WI38 (cell line): Measurements from ENCODE around the gene RMND5B.
"Not testable (repeated sequence)": the region's sequence is repeated elsewhere in the genome, so short reads cannot be mapped to it uniquely, and the experiment has no call there.

Experiments used
- H3K4me3 ChIP-seq: 2 replicates; pipeline ENCODE4 v1.5.1; 2011; ENCODE audit warnings: low read depth, mild to moderate bottlenecking, control low read depth, low read length
- TF ChIP-seq, protein P1 (sequence below): IDR thresholded peaks from 2 replicates; pipeline ENCODE4 v1.5.1; 2012; ENCODE audit warnings: low read depth, mild to moderate bottlenecking, control low read depth, low read length

RMND5B gene

GRCh38 chr5:178130576-178131445 is at the start of gene RMND5B:
Gene RMND5B (plus strand): TSS chr5:178131014. CDS start chr5:178138120, 7,106 bp downstream.
- peak within 1 kb of the TSS; percentile 93 for H3K4me3 ChIP-seq
- TF ChIP-seq, protein P1, sequence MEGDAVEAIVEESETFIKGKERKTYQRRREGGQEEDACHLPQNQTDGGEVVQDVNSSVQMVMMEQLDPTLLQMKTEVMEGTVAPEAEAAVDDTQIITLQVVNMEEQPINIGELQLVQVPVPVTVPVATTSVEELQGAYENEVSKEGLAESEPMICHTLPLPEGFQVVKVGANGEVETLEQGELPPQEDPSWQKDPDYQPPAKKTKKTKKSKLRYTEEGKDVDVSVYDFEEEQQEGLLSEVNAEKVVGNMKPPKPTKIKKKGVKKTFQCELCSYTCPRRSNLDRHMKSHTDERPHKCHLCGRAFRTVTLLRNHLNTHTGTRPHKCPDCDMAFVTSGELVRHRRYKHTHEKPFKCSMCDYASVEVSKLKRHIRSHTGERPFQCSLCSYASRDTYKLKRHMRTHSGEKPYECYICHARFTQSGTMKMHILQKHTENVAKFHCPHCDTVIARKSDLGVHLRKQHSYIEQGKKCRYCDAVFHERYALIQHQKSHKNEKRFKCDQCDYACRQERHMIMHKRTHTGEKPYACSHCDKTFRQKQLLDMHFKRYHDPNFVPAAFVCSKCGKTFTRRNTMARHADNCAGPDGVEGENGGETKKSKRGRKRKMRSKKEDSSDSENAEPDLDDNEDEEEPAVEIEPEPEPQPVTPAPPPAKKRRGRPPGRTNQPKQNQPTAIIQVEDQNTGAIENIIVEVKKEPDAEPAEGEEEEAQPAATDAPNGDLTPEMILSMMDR = no peak

DNA sequence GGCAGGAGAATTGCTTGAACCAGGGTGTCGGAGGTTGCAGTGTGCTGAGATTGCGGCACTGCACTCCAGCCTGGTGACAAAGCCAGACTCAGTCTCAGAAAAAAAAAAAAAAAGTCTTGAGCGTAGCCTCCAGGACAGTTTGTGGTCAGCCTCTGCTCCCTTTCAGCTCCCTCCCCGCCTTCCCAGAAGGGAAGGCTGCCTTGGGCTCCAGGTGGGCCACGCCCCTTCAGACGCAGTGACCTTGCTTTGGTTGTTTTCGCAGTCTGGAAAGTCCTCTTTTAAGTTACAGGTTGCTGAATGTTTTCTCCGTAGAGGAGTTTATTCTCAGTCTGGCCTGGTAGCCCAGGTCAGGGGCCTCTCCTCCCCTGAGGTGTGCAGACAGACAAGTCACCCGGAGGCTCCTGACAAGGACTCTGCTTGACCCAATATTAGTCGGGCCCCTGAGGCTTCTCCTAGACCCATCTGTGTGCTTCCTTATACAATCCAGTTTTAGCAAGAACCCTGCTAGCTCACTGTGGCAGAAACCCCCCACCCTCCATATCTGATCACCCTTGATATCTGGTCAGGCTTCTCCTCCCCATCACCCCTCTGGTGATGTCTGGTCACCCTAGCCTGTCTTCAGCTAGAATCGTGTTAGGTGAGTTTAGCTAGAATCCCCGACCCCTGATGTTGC is 49.1 kb upstream of the RMND5B start:
- H3K4me3 ChIP-seq = no peak overlapping the region
- TF ChIP-seq, protein P1 = no peak

GRCh38 chr5:178083922-178084321 is 46.9 kb upstream of the RMND5B start:
- TF ChIP-seq, protein P1 = no peak
- no peak overlapping the region for H3K4me3 ChIP-seq

- TF ChIP-seq, protein P1 = no peak
- H3K4me3 ChIP-seq = no peak overlapping the region
Observed at GRCh38 chr5:178085316-178085715, 45.5 kb upstream of the RMND5B start.

DNA sequence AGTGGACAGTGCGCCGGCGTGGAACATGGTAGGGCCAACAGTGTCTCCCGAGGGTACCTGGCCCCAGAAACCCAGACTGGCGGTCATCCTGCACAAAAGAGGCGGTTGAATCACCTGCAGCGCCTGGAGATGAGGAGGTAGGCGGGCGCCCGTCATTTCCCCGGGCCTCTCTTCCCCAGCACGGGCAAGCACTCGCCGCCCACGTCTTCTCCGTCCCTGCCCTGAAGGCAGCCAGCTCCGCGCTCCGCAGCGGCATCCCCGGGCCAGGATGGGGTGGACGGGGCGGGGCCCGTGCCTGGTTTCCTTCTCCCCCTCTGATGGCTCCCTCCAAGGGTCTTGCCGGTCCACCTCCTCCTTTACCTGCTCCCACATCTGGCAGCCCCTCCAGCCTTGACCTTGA is 44.5 kb upstream of the RMND5B start:
- TF ChIP-seq, protein P1 = no peak

GRCh38 chr5:178087199-178087598 is 43.6 kb upstream of the RMND5B start:
- not testable (repeated sequence) for H3K4me3 ChIP-seq

More for the DNA sequence above, 44.5 kb upstream of the RMND5B start:
- no peak overlapping the region for H3K4me3 ChIP-seq

GRCh38 chr5:178090856-178091255 is 40.0 kb upstream of the RMND5B start:
- no peak overlapping the region for H3K4me3 ChIP-seq
- TF ChIP-seq, protein P1 = no peak
